D721Med (cell line): ENCODE measurements around the gene P2RX2.
A peak's percentile ranks its signal among the peaks of the same experiment; 100 is the strongest.

ENCODE experiments used
- DNase-seq: peaks from one replicate; pipeline ENCODE4 v3.0.0; 2011; ENCODE audit warnings: low spot score; ENCODE audit not compliant: insufficient read length
- FAIRE-seq: peaks from 2 replicates; lab custom pipeline; 2011; peaks lifted over from hg19 to GRCh38; lab: Jason Lieb, UNC
- TF ChIP-seq, protein P1 (sequence below): IDR thresholded peaks from 2 replicates; pipeline ENCODE4 v1.5.1; 2012; ENCODE audit warnings: mild to moderate bottlenecking, control low read depth; ENCODE audit not compliant: insufficient read depth; ENCODE audit errors: missing control alignments

Gene P2RX2

DNA sequence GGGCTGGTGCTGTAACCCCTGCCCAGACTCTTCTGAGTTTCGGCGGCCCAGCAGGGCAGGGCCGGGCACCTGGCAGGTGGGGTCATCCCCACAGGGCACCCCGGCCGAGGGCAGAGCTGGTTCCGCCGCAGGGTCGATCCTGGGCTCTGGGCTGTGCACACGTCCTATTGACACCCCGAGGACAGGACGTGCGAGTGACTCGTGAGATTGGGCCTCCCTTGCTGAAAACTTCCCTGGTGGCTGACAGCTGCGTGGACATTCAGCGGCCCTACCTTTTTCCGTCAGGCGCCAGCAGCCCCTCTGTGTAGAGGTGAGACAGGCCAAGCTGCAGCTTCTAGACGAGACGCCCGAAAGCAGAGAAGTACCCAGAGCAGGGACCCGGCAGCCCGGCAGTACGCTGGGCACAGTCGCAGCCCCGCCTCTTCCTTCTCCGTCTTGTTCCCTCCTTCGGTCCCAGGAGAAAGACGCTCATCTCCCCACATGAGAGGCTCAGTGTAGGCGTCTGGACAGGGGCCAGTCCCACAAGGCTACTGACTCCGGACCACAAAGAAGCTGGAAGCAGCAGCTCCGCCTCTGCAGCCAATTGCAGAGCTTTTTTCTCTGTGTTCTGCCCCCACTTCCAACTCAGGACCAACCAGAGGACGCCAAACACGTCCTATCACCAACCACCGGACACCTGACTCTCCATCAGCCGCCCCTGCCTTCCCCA lies 8.4 kb upstream of the P2RX2 start, which contains the start of gene LRCOL1:
Gene LRCOL1, minus strand, starts transcription at position 532 of the 709 bp plus-strand sequence. CDS start 4,331 bp downstream, outside the sequence.
- FAIRE-seq, result no peak
- DNase-seq, result no peak
- TF ChIP-seq, protein P1, sequence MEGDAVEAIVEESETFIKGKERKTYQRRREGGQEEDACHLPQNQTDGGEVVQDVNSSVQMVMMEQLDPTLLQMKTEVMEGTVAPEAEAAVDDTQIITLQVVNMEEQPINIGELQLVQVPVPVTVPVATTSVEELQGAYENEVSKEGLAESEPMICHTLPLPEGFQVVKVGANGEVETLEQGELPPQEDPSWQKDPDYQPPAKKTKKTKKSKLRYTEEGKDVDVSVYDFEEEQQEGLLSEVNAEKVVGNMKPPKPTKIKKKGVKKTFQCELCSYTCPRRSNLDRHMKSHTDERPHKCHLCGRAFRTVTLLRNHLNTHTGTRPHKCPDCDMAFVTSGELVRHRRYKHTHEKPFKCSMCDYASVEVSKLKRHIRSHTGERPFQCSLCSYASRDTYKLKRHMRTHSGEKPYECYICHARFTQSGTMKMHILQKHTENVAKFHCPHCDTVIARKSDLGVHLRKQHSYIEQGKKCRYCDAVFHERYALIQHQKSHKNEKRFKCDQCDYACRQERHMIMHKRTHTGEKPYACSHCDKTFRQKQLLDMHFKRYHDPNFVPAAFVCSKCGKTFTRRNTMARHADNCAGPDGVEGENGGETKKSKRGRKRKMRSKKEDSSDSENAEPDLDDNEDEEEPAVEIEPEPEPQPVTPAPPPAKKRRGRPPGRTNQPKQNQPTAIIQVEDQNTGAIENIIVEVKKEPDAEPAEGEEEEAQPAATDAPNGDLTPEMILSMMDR, result no peak

- FAIRE-seq, result no peak
- DNase-seq, result no peak
- TF ChIP-seq, protein P1, result no peak
These were observed 7.5 kb upstream of the P2RX2 start for GRCh38 chr12:132610866-132611602.

DNA sequence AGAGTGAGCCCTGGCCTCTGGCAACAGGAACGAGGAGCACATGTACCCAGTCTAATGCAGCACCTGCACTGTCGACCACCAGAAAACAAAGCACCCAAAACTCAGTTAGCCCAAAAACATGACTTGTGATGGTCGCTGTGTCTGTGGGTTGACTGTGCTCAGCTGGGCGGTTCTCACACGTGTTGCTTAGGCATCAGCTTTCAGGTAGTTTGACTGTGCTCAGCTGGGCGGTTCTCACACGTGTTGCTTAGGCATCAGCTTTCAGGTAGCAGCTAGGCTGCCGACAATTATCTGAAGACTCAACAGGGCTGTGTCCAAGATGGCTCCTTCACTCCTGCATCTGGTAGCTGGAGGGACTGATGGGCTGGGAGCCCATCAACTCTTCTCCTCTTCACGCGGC lies 7.0 kb upstream of the P2RX2 start:
- DNase-seq (no peak), FAIRE-seq (no peak)
- TF ChIP-seq, protein P1, result no peak

- DNase-seq, result no peak
- TF ChIP-seq, protein P1, result no peak
- no peak for FAIRE-seq
These were observed 4.5 kb upstream of the P2RX2 start for GRCh38 chr12:132614029-132614428.

- FAIRE-seq, result peak; percentile 11
- DNase-seq, result peak; percentile 72
- TF ChIP-seq, protein P1, result peak; percentile 89
These were observed 3.6 kb upstream of the P2RX2 start for GRCh38 chr12:132614861-132615578.

DNA sequence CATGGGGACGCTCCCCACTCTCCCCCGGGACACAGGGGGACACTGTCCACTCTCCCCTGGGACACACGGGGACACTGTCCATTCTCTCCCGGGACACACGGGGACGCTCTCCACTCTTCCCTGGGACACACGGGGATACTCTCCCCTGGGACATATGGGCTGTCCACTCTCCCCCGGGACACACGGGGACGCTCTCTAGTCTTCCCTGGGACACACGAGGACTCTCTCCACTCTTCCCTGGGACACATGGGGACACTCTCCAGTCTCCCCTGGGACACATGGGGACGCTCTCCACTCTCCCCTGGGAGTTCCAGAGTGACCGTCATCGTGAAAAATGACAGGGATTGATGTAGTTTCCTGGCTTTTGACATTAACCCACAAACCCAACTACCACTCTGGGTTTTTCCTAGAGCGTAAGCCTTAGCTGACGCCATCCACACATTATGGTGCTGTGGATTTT lies 3.0 kb upstream of the P2RX2 start:
- no peak for FAIRE-seq
- TF ChIP-seq, protein P1, result no peak
- DNase-seq, result no peak
